LNCAP (cell line): Measurements from ENCODE around the gene ZNF862.

Source experiments
- TF ChIP-seq, protein P1 (sequence below): fragments of 450-650 bp; IDR thresholded peaks from 2 replicates; pipeline ENCODE4 v1.5.1; 2017; ENCODE audit warnings: mild to moderate bottlenecking

The ZNF862 gene

DNA sequence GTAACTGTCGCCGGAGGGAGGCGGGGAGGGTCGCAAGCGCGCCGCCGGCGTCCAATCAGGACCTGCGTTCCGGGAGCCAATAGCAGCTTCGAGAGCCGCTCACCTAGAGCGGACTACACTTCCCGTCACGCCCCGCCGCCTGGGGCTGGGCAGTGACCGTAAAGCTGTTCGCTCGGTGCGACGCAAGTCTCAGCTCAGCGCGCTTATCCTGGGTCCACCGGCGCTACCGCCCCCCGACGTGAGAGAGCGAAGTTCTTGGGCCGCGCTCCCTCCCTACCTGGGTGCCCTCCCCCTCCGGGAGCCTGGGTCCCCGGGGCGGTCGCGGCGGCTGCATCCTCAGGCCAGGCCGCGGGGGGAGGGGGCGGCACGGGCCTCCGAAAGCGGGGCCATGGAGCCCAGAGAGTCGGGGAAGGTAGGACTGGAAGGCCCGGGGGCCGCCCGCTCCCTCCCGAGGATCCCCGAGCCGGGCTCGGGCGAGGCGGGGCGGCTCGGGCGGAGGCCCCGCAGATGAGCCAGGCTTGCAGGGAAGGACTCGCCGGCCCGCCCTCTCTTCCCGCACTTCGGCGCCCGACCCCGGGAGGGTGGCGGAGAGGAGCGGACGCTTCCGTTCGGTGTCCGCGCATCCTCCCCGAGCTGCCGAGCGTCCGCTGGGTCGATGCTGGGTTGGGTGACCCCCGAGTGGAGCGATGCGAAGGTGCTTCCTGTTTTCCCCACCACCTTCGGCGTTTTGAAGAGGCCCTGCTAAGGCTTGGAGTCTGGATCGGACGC, at the start of gene ZNF862:
TSS of gene ZNF862 (plus strand) at position 152 of the 768 bp plus-strand sequence. CDS start at position 389, 237 bp downstream.
- TF ChIP-seq, protein P1, sequence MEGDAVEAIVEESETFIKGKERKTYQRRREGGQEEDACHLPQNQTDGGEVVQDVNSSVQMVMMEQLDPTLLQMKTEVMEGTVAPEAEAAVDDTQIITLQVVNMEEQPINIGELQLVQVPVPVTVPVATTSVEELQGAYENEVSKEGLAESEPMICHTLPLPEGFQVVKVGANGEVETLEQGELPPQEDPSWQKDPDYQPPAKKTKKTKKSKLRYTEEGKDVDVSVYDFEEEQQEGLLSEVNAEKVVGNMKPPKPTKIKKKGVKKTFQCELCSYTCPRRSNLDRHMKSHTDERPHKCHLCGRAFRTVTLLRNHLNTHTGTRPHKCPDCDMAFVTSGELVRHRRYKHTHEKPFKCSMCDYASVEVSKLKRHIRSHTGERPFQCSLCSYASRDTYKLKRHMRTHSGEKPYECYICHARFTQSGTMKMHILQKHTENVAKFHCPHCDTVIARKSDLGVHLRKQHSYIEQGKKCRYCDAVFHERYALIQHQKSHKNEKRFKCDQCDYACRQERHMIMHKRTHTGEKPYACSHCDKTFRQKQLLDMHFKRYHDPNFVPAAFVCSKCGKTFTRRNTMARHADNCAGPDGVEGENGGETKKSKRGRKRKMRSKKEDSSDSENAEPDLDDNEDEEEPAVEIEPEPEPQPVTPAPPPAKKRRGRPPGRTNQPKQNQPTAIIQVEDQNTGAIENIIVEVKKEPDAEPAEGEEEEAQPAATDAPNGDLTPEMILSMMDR, result no peak

DNA sequence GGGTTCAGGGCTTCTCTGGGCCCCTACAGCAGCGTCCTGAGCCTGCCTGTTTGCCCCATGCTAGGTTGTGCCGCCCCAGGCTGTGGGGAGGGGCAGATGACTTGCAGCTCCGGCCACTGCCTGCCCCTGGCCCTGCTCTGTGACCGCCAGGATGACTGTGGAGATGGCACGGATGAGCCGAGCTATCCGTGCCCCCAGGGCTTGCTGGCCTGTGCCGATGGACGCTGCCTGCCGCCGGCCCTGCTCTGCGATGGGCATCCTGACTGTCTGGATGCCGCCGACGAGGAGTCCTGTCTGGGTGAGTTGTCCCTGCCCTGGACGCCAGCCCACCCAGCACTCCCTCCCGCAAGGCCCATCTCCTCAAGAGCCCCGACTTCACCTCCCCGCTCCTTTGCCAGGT, 49.1 kb upstream of the ZNF862 start:
- TF ChIP-seq, protein P1, result no peak

DNA sequence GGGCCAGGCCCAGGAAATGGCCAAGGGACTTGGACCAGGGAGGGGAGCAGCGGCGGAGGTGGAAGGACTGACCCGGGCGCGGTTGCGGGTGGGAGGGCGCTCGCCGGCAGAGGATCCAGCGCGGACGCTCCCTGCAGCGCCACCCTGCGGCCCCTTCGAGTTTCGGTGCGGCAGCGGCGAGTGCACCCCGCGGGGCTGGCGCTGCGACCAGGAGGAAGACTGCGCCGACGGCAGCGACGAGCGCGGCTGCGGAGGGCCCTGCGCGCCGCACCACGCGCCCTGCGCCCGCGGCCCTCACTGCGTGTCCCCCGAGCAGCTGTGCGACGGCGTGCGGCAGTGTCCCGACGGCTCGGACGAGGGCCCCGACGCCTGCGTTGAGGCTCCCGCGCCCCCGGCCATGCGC, 48.0 kb upstream of the ZNF862 start:
- TF ChIP-seq, protein P1, result no peak

DNA sequence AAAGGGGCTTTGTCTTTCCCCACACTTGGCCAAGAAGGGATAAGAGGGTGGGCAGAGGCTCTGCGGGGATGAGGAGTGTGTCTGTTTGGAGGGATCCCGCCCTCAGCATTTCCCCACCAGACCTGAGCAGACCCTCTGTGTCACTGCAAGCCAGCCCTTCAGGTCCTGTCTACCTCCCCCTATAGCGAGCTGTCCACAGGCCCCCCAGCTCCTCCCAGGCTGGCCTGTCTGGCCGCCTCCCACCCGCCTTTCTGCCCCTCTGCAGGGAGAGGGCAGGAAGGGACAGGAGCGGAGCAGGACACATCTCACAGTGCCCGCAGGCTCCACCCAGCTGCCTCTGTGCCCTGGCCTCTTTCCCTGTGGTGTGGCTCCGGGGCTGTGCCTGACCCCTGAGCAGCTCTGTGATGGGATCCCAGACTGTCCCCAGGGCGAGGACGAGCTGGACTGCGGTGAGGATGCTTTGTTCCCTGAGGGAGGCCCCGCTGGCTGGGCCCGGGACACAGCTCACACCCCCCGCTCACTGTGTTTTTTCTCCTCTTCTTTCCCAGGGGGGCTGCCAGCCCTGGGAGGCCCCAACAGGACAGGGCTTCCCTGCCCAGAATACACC, 47.3 kb upstream of the ZNF862 start:
- TF ChIP-seq, protein P1, result no peak

DNA sequence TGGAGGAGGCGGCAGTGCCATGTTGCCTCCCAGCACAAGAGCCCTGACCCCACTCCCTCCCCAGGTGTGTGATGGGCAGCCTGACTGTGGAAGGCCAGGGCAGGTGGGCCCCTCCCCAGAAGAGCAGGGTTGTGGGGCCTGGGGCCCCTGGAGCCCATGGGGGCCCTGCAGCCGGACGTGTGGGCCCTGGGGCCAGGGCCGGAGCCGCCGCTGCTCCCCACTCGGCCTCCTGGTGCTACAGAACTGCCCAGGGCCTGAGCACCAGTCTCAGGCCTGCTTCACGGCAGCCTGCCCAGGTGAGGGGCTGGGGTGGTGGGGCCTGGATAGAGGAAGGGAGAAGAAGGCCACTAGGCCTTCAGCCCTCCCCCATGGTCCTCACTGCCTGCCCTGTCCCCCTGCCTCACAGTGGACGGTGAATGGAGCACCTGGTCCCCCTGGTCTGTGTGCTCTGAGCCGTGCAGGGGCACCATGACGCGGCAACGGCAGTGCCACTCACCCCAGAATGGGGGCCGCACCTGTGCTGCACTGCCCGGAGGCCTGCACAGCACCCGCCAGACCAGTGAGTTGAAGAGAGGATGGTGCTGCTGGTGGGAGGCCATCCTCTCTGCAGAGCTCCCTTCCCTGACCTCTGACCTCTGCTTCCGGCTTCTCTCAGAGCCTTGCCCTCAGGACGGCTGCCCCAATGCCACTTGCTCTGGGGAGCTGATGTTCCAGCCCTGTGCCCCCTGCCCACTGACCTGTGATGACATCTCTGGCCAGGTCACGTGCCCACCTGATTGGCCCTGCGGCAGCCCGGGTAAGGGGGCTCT, 46.6 kb upstream of the ZNF862 start:
- TF ChIP-seq, protein P1, result no peak

DNA sequence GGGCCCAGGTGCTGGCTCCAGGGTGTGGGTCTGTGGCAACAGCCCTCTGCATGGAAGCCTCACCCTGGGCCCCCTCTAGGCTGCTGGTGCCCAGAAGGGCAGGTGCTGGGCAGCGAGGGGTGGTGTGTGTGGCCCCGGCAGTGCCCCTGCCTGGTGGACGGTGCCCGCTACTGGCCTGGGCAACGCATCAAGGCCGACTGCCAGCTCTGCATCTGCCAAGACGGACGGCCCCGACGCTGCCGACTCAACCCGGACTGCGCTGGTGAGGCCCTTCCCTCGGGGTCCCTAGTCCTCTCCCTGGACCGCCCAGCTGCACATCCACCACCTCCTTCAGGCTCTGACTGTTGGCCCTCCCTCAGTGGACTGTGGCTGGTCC, 46.0 kb upstream of the ZNF862 start:
- TF ChIP-seq, protein P1, result no peak

DNA sequence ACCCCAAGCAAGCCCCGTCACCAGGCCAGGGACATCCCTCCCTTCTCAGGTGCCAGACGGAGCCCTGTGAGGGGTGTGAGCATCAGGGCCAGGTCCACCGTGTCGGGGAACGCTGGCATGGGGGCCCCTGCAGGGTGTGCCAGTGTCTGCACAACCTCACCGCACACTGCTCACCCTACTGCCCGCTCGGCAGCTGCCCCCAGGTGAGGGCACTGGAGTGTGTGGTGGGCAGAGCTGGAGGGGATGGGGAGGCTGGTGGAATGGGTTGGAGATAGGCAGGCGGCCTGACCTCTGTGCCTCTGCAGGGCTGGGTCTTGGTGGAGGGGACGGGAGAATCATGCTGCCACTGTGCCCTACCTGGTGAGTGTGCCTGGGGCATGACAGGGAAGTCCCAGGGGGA, 44.9 kb upstream of the ZNF862 start:
- TF ChIP-seq, protein P1, result no peak
